HG02678 (cell line): Measurements from ENCODE around the gene ZNF148.
A peak's percentile ranks its signal among the peaks of the same experiment; 100 is the strongest.

Experiments used
- ATAC-seq: cut with Tn5 transposase; IDR thresholded peaks from one replicate; pipeline ENCODE4 v1.9.1; 2021; ENCODE audit warnings: mild to moderate bottlenecking, moderate library complexity; ENCODE audit not compliant: unreplicated experiment

ZNF148 gene

GRCh38 chr3:125229707-125230106 lies 145.4 kb downstream of the ZNF148 start:
- no peak for ATAC-seq

DNA sequence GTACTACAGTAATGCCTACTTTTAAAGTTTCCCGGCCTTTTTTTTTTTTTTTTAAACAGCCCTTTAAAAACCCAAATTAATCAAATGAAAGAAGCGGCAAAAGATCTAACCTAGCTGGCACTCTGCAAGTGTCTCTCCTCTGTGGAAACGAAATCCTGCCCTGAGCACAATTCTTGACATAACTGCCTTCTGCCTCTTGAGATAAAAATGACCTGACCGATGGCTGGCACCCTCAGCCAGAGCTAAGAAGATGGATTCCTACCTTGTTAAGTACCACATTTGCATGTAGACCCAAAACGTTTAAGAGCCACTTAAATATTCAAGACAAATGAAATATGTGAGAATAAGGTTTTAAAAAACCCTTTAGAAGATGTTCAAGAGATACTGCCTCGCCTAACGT lies 146.0 kb downstream of the ZNF148 start:
- ATAC-seq, result no peak

GRCh38 chr3:125221831-125222230 lies 153.3 kb downstream of the ZNF148 start:
- ATAC-seq, result no peak

- no peak for ATAC-seq
Measured at GRCh38 chr3:125220727-125221429, 154.2 kb downstream of the ZNF148 start.

DNA sequence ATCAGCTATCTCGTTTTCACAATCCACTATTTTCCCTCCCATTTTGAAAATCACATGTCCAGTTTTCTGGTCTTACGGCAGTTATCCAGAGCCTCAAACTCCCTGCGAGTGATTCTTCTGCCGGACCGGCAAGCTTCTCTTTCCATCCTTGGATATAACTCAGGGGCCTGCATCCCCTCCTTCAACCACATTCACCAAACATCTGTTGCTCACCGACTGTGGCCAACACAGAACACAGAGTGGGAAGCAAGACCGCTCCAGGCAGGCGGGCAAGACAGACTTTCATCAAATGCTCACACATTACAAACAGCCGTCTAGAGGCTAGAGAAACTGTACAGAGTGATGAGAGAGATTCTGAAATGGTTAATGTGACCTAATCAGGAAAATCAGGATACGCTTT lies 154.9 kb downstream of the ZNF148 start:
- ATAC-seq, result no peak

DNA sequence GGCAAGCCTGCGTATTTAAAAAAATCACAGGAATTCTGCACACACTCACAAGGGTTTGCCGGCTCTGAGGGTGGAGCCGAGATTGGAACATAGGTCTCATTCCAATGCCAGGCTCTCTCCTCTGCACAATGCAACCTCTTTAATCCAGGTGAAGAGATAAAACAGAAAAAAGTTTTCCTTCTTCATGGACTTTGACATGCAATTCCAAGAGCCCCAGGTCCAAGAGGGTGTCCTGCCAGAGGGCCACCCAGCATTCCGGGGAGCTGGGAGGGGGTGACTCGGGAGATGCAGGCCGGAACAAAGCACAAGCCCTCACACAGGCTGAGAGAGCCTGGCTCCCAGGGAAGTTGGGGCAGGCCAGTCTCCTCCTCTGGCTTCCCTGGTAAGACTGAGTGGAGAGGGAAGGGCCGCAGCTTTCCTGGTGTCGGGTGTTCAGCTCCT lies 155.8 kb downstream of the ZNF148 start:
- no peak for ATAC-seq

GRCh38 chr3:125214738-125215137 lies 160.4 kb downstream of the ZNF148 start:
- ATAC-seq, result no peak

- no peak for ATAC-seq
Measured at GRCh38 chr3:125213946-125214542, 161.1 kb downstream of the ZNF148 start.

- no peak for ATAC-seq
Measured at GRCh38 chr3:125213364-125213755, 161.8 kb downstream of the ZNF148 start.

GRCh38 chr3:125212509-125213363 lies 162.4 kb downstream of the ZNF148 start, which contains the start of gene SLC12A8:
Gene SLC12A8 (minus strand): TSS chr3:125212748. CDS start chr3:125211349, 1,399 bp downstream.
- ATAC-seq, result no peak

DNA sequence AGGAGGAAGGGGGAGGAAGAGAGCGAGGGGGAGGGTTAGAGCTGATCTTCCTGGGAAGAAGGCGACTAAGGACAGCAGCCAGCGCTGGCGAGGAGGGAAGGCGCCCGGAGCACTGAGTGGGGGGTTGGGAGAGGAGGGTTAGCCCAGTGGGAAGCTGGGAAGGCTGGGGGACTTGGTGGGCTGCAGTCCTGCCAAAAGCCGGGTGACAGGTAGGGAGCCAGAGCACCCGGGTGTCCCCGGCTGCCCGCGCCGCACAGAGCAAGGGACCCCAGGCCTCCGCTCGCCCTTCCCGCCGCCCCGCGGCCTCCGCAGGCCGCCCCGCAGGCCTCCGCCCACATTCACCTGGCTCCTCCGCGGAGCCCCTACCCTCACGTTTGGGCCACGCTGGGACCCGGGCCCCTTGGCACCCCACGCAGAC lies 163.0 kb downstream of the ZNF148 start:
- no peak for ATAC-seq

GRCh38 chr3:125211523-125212090 lies 163.5 kb downstream of the ZNF148 start:
- ATAC-seq, result no peak

DNA sequence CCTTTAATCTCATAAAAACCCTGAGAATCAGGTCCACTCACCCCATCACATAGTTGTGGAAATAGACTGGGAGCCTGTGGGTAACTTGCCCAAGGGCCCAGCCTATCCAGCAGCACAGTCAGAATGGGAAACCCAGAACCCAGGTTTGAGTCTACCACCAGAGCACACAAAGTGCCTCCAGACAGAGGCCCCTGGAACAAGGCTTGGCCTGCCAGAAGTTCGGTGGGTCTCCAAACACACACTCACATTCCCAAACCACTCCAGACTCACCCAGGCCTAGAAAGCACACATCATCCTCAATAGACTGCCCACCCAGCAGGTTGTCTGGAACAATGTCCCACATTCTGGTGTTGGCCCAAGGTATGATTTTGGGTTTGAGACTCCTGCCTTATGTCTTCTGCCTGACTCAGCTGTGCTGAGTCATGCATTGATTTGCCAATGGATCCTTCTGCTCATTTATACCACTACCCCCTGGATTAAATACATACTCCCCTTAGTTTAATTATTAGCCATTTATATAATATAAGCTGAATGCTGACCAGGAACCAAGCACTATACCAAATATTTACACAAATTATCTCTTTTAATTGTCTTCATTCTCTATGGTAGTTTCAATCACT lies 167.1 kb downstream of the ZNF148 start:
- no peak for ATAC-seq

DNA sequence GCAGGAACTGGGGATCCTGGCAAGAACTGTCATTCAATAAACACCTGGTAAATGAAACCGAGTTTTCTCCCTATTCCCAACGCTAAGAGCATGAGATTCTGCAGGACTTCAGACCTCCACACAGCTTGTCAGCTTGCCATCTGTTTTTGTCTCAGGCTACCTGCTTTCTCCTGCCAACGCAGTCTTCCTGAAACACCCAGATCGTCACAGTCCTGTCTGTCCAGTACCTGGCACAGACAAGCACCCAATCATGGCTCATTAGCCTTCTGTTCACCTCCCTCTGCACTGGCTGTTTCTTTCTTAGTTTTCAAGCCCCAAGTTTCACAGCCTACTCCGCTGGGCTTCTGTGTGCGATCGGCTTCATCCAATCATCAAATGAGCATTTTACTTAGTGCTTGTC lies 167.6 kb downstream of the ZNF148 start:
- no peak for ATAC-seq

DNA sequence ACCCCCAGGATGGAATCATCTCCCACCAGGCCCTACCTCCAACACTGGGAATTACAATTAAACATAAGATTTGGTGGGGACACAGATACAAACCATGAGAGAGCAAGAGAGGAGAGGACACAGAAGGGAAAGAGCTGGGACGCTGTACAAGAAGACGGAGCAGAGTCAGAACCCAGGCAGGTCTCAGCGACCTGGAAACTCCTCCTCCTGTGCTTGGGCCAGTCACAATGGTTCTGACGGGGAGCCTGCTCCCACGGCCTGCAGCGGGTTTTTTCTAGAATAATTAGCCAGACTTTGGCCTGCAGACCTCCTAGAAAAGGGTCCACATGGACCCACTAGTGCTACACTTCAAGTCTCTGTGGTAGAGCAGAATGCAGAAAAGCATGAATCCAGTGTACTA lies 168.2 kb downstream of the ZNF148 start:
- ATAC-seq, result no peak

GRCh38 chr3:125203731-125204130 lies 171.4 kb downstream of the ZNF148 start:
- ATAC-seq, result no peak

- ATAC-seq, result no peak
Measured at GRCh38 chr3:125202197-125202596, 172.9 kb downstream of the ZNF148 start.

GRCh38 chr3:125200731-125201139 lies 174.4 kb downstream of the ZNF148 start:
- ATAC-seq, result peak; percentile 75

- no peak for ATAC-seq
Measured at GRCh38 chr3:125194849-125195601, 180.1 kb downstream of the ZNF148 start.
